GM18499 (cell line): ENCODE measurements around the gene ZCWPW2.
A peak's percentile ranks its signal among the peaks of the same experiment; 100 is the strongest.

Experiments
- ATAC-seq: cut with Tn5 transposase; IDR thresholded peaks from one replicate; pipeline ENCODE4 v1.9.1; 2021; ENCODE audit warnings: moderate number of reproducible peaks; ENCODE audit not compliant: insufficient read depth, unreplicated experiment

ZCWPW2 gene

DNA sequence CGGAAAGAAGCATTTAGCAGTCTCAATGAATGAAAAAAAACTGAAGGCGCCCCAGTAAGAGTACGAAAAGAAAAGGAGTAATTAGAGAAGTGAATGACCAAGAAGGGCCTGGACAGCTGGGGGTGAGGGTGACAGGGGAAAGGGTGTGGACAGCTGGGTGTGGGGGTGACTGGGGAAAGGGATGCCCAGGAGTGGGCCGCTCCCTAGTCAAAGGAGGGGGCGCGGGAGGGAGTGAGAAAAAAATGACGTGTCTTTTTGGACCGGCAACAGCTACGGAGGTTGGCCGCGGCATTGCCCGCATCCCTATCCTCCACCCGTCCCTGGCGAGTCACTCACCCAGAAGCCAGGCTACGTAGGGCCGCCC lies 274 bp upstream of the ZCWPW2 start:
- no peak for ATAC-seq

DNA sequence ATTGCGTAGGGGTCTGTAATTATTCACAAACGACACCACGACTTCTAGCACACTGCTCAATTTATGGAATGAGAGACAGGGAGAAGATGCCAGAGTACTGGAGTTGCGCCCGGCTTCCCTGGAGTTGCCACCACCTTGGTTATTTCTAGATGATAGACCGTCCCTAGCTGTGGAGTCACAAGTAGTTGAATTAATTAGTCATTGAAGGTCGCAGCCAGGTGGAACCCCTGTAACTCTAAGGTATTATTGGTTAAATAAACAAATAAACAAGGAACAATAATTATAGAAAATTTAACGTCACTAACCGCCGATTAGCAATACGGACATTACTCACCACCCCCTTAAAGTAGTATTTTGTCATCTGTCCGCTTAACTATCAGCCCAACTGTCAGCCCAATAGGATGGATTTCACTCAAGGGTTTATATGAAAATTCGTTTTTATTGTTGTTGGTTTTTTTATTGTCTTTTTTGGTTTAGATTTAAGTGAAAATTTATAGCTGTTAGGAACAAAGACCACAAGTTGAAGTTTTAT lies 1.0 kb downstream of the ZCWPW2 start:
- ATAC-seq = no peak

DNA sequence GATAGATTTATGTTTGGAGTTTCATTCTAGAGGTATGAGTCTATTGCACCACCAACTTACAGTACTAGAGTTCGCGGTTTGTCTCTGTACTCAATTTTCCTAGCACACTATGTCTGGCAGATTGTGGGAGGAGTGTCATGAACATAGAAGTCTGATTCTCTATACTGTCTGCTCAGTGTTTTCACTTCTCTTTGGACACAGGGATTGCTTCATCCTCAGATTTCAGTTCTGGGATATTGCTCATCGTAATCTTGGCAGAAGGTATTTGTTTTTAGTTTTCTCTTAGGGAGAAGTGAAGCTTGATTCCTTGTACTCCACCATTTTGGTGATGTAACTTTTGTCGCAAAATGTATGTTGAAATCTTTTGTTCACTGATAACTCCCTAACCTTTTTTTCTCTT lies 27.9 kb downstream of the ZCWPW2 start:
- no peak for ATAC-seq

DNA sequence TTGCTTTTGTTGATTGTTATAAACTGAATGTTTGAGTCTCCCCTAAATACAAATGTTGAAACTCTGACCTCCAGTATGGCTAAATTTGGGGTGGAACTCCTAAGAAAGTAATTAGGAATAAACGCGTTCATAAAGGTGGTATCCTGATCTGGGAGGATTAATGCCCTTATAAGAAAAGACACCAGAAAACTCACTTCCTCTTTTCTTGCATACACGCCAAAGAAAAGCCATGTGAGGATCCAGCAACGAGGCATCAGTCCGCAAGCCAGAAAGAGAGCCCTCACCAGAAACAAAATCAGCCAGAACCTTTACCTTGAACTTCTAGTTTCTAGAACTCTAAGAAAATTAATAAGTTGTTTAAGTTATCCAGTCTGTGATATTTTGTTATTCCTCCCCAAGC lies 37.5 kb downstream of the ZCWPW2 start:
- ATAC-seq = no peak

DNA sequence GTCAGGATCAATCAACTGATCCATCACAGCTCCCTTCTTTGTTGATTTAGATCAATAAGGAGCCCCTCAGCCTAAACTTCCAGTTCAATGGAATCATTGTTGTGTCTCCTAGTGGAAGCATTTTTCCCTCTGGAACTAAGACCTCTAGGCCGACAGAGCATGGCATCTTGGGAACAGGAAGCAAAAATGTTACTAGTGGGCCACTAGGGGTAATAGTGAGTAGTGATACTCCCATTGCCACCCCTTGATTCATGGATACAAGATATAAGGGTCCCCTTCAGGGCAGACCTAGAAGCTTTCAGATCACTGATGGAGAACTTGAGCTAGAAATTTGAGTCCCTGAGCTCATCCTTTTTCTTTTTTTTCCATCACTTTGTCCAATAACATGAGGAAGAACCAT lies 40.5 kb downstream of the ZCWPW2 start:
- ATAC-seq = no peak

DNA sequence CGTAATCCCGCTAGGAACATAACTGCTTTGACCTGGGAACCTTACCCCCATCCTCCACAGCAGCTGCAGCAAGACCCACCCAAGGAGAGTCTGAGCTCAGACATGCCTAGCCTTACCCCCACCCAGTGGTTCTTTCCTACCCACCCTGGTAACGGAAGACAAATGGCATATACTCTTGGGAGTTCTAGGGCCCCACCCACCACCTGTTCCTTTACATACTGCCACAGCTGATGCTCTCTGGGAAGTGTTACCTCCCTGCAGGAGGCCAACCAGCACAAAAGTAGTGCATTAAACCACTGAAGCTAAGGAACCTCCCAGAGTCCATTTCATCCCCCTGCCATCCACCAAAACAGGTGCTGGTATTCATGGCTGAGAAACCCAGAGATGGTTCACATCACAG lies 50.7 kb downstream of the ZCWPW2 start:
- no peak for ATAC-seq

DNA sequence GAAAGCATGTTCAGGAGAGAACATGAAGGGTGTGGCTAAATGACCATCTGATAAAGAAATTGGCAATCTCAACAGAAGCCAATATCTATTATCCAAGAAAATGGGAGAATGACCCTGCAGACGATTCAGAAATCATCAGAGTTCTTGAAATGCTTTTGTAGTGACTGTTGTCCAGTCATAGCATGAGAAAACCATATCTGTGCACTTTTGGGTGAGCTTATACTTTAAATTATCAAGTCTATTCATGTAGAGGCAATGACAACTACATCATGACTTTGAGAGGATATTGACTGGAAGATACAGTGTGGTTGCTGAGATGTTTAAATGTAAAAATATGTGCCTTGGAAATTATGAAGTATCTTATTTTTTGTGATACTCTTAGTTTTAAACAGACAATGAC lies 57.7 kb downstream of the ZCWPW2 start:
- ATAC-seq = no peak

DNA sequence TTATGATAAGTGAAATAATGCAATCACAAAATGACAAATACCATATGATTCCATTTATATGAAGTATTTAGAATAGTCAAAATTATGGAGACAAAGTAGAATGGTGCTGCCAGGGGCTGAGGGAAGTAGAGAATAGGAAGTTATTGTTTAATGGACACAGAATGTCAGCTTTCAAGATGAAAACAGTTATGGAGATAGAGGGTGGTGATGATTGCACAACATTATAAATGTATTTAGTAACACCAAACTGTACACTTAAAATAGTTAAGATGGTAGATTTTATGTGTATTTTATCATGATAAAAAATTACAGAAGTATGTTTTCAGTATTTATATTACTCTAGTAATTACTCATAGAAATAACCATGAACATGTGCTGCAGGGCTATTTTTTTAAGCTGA lies 100.9 kb downstream of the ZCWPW2 start:
- no peak for ATAC-seq

DNA sequence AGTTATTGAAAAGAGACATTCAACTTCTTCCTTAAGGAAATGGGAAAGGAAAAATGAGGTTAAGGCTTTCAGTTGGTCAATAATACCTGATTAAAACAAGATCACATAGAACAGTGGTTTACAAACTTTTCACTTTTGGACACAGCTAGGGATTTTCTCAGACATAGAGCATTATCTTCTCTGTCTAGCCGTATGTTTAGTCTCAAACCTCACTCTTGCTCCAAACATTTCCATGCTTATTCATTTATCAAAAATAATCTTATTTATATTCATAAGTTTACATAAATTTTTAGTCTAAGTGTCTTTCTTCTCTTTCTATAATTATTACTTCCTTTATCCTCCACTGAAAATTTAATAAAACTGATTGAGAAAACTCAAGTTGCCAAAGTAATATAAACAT lies 114.3 kb downstream of the ZCWPW2 start:
- ATAC-seq = no peak

DNA sequence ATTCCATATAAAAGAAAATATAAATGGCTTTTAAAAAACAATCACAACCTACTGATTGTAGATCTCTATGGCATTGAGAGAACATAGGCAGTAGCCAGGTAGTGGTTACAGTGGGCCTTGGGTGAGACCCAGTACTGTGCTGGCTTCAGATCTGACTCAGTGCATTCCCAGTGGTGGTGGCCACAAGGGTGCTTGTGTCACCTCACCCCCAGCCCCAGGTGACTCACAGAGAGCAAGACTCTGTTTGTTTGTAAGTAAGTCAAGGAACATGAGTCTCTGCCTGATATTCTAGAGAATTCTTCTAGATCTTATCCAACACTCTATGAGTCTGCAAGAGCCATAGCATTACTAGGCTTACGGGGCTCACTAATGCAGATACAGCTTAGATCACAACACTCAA lies 118.9 kb downstream of the ZCWPW2 start:
- ATAC-seq = no peak

DNA sequence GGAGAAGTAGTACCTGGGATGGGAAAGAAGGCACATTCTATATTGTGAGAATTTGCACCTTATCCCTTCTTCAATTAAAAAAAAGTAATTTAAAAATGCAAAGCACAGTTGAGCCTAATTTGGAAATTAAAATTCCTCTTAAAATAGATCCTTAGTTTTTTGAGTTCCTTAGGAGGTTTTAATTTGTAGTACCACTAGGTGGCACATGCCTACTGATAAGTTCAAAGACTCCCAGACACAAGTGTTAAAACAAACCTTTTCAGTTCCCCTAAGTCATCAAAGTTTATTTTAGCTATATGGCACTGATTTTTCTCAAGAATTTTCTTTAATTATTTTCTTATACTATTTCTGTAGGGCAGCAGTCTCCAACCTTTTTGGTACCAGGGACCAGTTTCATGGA lies 127.7 kb downstream of the ZCWPW2 start:
- peak; percentile 58 for ATAC-seq

DNA sequence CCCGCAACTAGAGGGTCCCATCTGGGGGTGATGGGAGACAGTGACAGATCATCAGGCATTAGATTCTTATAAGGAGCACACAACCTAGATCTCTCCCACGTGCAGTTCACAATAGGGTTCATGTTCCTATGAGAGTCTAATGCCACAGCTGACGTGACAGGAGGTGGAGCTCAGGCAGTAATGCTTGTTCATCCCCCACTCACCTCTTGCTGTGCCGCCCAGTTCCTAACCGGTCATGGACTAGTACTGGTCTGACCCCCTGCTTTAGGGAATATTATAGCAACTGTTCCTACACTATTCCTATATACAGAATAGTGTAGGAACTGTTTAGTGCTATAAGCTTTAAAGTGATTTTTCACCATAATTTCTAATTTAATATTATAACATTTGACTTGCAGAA lies 128.2 kb downstream of the ZCWPW2 start:
- no peak for ATAC-seq

DNA sequence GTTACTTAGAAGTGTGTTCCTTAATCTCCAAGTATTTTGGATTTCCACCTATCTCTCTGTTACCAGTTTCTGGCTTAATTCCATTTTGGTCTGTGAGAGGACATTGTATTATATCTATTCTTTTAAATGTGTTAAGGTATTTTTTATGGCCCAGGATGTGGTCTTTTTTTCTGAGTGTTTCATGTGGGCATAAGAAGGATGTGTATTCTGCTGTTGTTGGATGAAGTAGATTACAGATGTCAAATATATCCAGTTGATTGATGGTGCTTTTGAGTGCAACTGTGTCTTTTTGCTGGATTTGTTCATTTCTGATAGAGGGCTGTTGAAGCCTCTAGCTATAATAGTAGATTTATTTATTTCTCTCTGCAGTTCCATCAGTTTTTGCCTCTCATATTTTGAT lies 136.6 kb downstream of the ZCWPW2 start:
- ATAC-seq = no peak

DNA sequence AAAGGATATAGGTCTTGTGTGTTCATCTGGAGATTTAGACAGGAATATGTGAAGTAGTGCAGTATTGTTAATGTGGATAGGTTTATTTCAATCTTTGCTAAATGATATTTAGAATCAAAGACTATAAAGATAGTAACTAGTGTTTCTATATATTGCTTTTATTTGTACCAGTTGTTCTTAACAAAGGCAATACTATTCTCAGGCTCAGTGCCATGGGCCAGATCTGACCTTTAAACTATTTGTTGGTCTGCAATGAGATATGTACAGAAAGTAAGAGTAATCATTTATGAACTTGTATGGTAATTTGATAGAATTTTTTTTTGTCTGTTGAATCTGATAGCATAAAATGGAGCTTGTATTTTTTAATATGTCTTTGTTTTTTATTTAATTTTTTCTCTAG lies 146.8 kb downstream of the ZCWPW2 start:
- ATAC-seq = no peak

DNA sequence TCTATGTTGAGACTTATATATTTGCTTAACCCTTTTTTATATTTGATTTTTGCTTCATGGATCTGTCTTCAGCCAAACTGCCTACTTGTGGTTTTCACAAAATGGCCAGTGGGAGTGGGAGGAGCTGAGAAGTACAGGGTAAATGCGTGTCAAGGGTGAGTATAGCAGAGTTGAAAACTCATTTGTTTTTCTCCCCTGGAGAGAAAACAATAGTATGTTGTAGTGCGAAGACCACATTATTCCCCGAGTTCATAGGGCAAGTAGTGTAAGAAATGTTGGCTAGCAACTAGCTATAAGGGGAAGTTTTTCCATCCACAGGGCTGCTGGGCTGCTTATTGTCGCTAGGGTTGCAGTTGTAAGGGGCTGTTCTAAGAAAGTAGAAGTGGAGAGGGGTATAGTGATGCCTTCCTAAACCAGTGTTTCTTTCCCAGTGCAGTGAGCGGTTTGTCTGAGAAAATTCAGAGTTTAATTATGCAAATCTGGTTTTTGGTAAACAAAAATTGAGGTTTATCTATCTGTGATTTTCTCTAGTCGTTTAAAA lies 153.9 kb downstream of the ZCWPW2 start:
- no peak for ATAC-seq

DNA sequence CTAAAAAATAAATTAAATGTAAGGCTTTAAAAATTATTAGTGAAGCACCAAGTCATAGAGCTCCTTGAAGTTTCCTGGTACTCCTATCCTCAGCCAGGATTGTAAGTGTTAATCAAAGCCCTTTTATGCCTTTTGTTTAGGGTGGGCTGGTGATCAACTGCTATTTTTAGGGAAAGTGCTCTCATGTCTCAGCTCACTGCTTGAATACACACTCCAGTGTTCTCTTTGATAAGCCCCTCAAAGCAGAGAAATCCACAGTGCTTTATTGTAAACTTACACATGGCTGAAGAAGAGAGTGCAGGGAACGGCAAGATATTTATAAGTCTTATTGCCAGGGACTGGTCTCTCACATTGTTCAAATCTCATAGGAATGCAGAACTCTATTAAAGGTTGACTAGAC lies 156.5 kb downstream of the ZCWPW2 start:
- ATAC-seq = no peak

DNA sequence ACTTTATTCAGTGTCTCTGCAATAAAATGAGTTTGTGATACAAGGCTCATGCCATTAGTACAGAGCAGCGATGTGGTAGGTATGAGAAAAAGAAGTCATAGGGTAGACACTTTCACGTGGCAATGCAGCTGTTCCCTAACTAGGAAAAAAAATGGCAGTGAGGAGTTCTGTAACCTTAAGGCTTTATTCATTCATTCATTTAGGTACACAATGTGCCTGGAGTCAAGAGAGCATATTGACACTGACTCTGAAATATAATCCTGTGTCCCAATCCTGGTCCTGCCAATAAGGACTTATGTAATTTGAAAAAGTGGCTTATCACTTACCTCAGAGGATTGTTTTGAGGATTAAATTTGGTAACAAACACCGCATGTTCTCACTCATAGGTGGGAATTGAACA lies 173.1 kb downstream of the ZCWPW2 start:
- no peak for ATAC-seq

DNA sequence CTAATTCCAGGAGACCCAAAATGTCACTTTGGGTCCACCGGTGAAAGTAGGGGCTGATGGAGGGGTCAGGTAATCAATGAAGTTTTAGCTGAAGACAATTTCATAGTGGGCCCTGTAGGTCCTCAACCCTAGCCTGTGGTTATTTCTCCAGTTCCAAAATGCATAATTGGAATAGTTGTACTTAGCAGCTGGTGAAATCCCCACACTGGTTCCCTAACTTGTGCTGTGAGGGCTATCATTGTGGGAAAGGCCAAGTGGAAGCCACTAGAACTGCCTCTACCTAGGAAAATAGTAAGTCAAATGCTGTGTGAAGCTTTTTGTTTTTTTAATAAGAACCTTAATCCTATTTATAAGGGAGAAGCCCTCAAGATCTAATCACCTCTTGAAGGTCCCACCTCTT lies 193.8 kb downstream of the ZCWPW2 start:
- no peak for ATAC-seq

DNA sequence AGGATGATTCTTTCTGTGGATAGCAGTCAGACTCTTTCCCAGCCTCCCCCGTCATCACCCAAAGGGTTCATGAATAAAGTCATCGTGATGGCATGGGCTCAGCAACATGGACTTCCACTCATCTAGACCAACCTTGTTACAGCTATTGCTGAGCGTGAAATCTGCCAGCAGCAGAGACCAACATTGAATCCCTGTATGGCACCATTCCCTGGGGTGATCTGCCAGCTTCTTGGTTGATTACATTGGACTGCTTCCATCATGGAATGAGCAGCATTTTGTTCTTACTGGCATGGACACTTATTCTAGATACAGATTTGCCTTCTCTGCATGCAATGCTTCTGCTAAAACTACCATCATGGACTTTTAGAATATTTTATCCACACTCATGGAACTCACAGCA lies 195.7 kb downstream of the ZCWPW2 start:
- no peak for ATAC-seq

DNA sequence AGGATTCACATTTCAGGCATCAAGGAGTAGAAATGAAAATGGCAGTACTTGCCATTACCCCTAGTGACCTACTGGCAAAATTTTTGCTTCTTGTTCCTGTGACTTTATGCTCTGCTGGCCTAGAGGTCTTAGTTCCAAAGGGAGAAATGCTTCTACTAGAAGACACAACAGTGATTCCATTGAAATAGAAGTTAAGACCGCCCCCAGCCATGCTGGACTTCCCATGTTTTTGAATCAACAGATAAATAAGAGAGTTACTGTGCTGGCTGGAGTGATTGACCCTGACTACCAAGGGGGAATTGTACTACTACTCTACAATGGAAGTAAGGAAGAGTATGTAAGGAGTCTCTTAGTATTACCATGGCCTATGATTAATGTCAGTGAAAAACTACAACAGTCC lies 196.3 kb downstream of the ZCWPW2 start:
- ATAC-seq = no peak

DNA sequence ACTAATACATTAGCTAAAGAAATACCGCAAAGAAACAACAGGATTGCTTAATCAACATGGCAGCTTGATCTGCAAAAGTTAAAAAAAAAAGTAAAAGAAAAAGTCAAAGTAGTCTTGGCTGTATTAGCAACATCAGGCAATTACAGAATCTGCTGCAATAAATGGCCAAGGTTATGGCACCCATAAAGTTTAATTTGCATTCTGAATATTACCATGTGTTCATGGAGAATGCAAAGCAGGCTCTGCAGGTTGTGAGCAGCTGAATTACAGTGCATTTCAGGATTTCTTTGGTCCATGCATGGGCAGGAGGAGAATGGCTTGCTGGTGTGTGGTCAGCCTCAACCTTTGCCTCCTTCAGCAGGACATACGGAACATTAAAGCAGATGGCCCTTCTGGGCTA lies 199.2 kb downstream of the ZCWPW2 start:
- no peak for ATAC-seq

DNA sequence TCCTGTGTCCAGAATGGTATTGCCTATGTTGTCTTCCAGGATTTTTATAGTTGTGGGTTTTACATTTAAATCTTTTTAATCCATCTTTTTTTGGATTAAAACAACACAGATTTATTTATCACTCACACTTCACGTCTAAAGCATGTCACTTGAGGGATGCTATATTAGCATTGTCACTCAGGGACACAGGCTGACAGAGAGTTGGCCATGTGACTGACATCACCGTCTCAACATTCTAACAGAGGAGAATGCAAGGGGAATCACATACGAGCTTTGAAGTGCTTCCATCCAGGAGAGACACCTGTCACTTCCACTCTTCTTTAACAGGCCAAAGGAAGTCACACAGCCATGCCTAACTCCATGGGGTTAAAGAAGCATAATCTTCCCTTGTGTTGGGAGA lies 204.7 kb downstream of the ZCWPW2 start:
- no peak for ATAC-seq

DNA sequence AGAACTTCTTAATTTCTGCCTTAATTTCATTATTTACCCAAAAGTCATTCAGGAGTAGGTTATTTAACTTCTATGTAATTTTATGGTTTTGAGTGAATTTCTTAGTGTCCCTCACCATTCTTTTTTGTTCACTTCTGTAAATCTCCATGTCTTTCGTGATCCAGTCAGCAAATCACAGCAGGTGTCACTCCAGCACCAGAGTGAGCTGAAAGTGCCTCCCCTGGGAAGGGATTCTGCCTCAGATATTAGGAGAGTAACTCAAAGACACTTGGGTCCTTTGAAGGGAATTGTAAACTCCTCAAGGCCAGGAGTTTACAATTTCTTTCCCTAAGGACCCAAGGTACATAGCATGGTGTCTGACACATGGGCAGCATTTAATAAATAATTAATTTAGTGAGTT lies 207.7 kb downstream of the ZCWPW2 start:
- ATAC-seq = no peak
